HG02623 (cell line): Measurements from ENCODE around the gene ABCC2.
"Not testable (repeated sequence)": the region's sequence is repeated elsewhere in the genome, so short reads cannot be mapped to it uniquely, and the experiment has no call there.

Experiments used
- ATAC-seq: cut with Tn5 transposase; IDR thresholded peaks from one replicate; pipeline ENCODE4 v1.9.1; 2021; ENCODE audit warnings: moderate library complexity; ENCODE audit not compliant: unreplicated experiment

ABCC2 gene

GRCh38 chr10:99851825-99852224, 69.4 kb downstream of the ABCC2 start:
- ATAC-seq, result no peak

DNA sequence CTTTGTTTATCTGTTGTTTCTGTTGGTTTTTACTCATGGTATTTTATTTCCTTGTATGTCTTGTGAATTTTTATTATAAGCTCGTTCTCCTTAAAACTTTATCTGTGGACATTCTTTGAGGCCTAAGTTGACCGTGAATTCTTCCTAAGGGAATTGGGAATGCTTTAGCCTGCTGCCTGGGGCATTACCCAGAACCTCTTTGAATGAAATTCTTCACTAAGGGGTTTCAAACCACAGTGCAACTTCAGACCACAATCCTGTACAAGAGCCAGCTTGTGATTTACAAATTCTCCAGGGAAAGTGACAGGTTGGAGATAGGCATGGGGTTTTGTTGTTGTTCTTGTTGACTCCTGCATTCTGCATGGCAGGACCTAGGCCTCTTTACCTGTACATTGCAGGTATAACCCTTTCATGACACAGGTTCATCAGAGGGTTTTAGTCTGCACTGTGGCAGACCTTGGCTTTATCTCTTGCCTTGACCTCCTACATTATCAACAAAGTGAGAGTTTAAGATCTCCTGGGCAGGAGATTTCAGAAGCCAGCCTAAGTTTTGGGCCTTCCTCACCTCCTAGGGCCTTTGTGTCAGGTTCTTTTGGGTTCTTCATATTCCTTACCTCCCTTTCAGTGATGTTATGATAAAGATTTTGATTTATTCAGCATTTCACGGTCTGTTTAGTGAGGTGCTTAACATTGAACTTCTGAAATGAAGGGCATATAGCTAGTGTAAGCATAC, 70.2 kb downstream of the ABCC2 start:
- no peak for ATAC-seq

DNA sequence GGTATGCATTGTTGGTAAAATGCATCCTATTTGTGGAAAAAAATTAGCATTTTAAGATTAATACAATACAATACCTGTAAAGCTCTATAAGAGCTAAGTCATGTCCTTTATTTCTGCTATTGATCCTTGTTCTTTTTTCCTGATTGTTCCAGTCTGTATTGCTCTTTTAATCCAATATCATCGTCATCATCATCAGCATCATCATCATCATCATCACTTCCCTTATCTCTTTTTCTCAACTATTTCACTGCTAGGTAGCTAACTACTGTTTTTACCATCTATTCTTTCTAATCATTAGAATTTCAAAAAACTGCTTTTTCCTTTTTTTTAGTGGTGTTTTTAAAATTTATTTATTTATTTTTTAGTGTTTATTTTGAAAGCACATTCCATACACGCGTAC, 71.2 kb downstream of the ABCC2 start:
- no peak for ATAC-seq

- ATAC-seq, result no peak
Observed at GRCh38 chr10:99854860-99855259, 72.4 kb downstream of the ABCC2 start.

- ATAC-seq, result no peak
Observed at GRCh38 chr10:99855479-99856071, 73.1 kb downstream of the ABCC2 start.

DNA sequence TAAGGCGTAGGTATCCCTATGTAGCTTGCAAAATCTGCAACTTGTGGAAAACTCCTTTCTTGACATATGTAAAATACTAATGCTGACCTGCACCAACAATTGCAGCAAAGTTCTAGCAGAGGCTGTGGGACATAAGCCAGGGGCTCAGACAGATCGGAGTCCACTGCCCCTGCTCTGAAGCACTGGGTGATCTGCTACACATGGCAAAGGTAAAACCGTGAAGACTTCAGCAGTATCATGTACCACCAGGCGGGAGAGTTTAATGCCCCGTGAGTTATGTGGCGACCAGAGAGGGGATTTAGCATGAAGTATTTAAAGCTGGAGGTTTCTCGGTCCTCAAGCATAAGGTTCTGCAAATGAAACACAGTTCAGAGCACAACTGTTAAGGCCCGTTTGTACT, 76.4 kb downstream of the ABCC2 start:
- no peak for ATAC-seq

GRCh38 chr10:99859585-99859984, 77.1 kb downstream of the ABCC2 start:
- no peak for ATAC-seq

DNA sequence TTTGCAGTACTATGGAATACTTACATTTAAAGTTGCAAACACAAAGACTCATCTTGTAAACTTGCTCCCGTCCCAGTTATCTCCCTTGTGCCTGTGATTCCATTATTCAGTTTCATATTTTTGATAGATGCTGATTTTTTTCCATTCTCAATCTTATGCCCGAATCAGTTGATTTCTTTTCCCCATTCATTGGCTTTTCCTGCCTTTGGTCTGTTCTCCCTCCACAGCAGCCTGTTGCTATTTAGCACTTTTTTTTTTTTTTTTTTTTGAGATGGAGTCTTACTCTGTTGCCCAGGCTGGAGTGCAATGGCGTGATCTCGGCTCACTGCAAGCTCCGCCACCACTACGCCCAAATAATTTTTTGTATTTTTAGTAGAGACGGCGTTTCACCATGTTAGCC, 78.0 kb downstream of the ABCC2 start:
- ATAC-seq, result no peak

DNA sequence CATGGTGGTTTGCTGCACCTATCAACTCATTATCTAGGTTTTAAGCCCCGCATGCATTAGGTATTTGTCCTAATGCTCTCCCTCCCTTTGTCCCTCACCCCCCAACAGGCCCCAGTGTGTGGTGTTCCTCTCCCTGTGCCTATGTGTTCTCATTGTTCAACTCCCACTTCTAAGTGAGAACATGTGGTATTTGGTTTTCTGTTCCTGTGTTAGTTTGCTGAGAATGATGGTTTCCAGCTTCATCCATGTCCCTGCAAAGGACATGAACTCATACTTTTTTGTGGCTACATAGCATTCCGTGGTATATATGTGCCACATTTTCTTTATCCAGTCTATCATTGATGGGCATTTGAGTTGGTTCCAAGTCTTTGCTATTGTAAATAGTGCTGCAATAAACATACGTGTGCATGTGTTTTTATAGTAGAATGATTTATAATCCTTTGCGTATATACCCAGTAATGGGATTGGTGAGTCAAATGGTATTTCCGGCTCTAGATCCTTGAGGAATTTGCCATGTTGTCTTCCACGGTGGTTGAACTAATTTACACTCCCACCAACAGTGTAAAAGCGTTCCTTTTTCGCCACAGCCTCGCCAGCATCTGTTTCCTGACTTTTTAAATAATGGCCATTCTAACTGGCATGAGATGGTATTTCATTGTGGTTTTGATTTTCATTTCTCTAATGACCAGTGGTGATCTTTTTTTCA, 81.2 kb downstream of the ABCC2 start:
- ATAC-seq, result not testable (repeated sequence)

- not testable (repeated sequence) for ATAC-seq
Observed at GRCh38 chr10:99867250-99867649, 84.8 kb downstream of the ABCC2 start.

DNA sequence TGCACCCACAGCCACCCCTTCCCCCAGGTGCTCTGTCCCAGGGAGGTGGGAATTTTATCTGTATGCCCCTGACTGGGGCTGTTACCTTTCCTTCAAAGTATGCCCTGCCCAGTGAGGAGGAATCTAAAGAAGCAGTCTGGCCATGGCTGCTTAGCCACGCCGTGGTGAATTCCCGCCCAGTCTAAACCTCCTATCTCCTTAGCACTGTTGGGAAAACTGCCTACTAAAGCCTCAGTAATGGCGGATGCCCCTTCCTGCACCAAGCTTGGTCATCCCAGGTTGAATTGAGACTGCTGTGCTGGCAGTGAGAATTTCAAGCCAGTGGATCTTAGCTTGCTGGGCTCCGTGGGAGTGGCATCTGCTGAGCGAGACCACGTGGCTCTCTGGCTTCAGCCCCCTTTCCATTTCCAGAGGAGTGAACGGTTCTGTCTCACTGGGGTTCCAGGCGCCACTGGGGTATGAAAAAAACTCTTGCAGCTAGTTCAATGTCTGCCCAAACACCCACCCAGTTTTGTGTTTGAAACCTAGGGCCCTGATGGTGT, 87.2 kb downstream of the ABCC2 start:
- ATAC-seq, result no peak

- ATAC-seq, result no peak
Observed at GRCh38 chr10:99870123-99870730, 87.8 kb downstream of the ABCC2 start.

GRCh38 chr10:99872367-99873162, 90.1 kb downstream of the ABCC2 start:
- ATAC-seq, result no peak

DNA sequence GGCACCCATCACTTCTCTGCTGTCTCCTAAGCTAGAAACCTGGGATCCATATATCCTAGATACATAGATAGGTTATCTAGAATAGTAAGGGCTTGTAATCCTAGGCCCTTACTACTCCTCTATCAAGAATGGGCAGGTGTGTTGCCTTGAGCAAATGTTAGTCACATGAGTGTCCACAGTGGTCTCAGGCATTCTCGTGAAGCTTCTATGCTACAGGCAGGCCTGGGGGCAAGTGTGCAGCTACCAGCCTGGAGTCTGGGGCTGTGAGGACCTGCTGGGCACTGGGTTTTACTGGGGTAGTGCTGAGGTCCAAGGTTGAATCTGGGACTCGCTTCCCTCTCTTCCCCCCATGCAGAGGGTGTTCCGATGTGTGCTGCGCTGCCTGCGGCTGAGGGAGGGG, 91.4 kb downstream of the ABCC2 start:
- ATAC-seq, result no peak

DNA sequence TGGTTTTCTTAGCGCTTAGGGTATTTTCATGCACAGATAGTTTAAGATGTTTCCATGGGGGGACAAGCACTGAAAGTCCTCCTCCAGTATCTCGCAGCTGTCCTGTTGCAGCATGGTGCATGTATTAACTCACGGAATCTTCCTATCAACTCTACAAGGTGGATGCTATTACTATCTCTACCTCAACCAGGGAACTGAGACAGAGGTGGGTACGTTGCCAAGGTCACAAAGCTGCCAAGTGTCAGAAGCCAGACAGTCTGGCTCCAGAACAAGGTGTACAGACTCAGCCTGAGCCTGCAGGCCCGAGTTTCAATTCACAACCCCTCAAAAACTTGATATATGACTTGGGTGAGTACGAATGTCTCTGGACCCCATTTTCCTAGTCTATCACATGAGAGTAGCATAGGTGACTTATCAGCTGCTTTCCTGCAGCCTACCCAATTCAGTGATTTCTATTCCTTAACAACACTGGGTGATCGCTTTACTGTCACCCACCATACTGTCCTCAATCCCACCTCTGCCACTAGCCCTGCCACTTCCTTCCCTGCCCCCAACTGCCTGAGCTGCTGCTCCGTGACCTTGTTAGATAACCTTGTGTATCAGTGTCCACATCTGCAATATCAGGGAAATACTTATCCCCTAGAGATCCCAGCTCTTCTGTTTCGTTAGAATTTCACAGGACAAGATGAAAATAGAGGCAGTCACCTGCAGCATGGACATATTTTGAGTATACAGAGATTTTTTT, 92.1 kb downstream of the ABCC2 start:
- ATAC-seq, result no peak

DNA sequence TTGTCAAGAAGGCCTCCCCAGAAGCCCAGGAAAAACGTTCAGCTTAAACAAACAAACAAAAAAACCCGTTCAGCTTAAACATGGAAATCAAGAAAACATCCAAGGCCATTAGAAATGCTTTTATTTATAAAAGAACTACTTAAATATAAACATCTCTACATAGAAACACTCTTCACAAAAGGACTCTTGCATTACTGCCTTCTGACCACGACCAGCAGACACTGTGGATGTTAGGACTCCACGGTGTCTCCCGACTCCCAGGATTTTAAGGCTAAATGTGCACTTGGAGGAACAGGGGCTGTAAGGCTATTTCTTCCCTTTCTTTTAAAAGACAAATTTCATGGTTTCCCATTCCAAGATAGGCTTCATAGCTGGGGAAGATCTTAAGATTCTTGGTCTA, 93.0 kb downstream of the ABCC2 start:
- ATAC-seq, result no peak

GRCh38 chr10:99880080-99880835, 97.8 kb downstream of the ABCC2 start:
- ATAC-seq, result no peak

DNA sequence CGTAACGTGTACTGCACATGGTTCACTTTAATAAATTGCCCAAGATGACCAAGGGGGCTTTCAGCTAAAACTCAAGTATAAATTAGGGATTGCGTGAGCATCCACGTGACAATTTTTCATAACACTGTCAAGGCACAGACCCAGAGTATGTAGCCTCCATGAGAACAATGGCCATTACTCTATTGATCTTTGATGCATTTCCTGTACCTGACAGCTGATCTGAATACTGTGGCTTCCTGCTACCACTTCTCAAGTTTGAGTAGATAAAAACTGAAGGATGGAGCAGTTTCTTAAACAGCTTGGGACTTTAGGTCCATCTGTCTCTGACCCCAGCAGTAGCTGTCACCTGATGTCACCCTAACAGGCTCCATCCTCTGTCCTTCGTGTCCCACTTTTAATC, 98.9 kb downstream of the ABCC2 start:
- ATAC-seq, result no peak

DNA sequence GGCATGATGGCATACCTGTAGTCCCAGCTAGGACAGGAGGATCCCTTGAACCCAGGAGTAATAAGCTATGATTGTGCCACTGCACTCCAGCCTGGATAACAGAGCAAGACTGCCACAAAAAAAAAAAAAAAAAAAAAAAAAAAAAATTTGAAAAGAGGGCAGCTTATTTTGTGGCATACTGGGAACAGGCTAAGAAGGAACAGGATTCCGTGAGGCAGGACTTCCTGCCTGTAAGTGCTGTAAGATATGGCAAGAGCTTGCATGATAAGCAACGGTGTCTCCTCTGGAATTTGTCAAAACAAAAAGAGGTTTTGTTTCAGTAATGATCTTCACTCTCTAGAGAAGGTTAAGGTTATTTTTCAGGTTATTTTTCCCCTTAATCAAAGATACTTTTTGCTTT, 101.1 kb downstream of the ABCC2 start:
- no peak for ATAC-seq
